Sigmoid colon (tissue), 3 donors: ENCODE data around the gene UGT1A7.

Source experiments
- POLR2A ChIP-seq, 2 donors: fragments of 450-650 bp; IDR thresholded peaks; one replicate each; pipeline ENCODE4 v1.6.1; 2016; ENCODE audit warnings: antibody characterized with exemption in 2 of 2, mild to moderate bottlenecking in 2 of 2, moderate library complexity in 2 of 2
- TF ChIP-seq, protein P1 (sequence below), 4 experiments: fragments of 450-650 bp in 3 of 4; fragments of 200-600 bp in 1 of 4; IDR thresholded peaks; one replicate each; pipeline ENCODE4 v1.5.1; 2016 to 2019; ENCODE audit warnings: antibody characterized with exemption in 4 of 4, mild to moderate bottlenecking in 3 of 4, moderate library complexity in 2 of 4

DNA sequence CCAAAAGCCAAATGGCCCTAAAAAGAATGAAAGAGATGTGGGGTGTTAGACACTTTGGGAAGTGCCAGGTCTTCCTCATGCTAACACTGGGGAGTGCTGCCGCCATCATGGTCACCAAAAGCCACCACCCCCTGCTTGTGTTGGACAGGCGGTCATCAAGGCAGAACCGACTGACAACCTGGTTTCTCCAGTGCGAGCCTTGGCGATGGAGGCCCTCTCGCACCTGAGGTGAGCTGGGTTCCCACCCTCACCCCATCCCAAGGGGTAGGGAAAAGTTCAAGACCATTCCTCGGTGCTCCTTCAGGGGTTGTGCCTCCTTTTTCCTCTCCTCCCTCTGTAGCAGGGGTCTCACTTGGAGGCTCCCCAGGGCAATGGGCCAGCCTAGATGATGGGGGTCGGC is 130.0 kb downstream of the UGT1A7 start:
- TF ChIP-seq, protein P1, sequence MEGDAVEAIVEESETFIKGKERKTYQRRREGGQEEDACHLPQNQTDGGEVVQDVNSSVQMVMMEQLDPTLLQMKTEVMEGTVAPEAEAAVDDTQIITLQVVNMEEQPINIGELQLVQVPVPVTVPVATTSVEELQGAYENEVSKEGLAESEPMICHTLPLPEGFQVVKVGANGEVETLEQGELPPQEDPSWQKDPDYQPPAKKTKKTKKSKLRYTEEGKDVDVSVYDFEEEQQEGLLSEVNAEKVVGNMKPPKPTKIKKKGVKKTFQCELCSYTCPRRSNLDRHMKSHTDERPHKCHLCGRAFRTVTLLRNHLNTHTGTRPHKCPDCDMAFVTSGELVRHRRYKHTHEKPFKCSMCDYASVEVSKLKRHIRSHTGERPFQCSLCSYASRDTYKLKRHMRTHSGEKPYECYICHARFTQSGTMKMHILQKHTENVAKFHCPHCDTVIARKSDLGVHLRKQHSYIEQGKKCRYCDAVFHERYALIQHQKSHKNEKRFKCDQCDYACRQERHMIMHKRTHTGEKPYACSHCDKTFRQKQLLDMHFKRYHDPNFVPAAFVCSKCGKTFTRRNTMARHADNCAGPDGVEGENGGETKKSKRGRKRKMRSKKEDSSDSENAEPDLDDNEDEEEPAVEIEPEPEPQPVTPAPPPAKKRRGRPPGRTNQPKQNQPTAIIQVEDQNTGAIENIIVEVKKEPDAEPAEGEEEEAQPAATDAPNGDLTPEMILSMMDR (IDR thresholded peaks at IDR 0.05): no peak
- no peak for TF ChIP-seq POLR2A (IDR thresholded peaks at IDR 0.05)
